ENCODE data around the gene SLC47A2.

Gene SLC47A2

GRCh38 chr17:19755821-19756510, 39.6 kb upstream of the SLC47A2 start:
- Histone ChIP-seq H3K36me3 (ENCODE audit: control insufficient read depth, insufficient read depth, low read length) (no peaks in the 10 kb centered on the region), H3K9me3 (ENCODE audit: control insufficient read depth, low read length) (no peaks in the 10 kb centered on the region), H3K27me3 (replicated peaks; ENCODE audit: control insufficient read depth, insufficient read depth, low read length, poor library complexity, severe bottlenecking) (no peaks in the 10 kb centered on the region), H3K27ac (ENCODE audit: insufficient read depth, low read length, poor library complexity, severe bottlenecking) (no peak overlapping the region), H3K4me1 (ENCODE audit: control insufficient read depth, insufficient read depth, low read length, poor library complexity, severe bottlenecking) (no peaks in the 10 kb centered on the region), H3K4me3 (ENCODE audit: insufficient read depth, low read depth, low read length, poor library complexity, severe bottlenecking) (no peak overlapping the region)
- no peak for DNase-seq

DNA sequence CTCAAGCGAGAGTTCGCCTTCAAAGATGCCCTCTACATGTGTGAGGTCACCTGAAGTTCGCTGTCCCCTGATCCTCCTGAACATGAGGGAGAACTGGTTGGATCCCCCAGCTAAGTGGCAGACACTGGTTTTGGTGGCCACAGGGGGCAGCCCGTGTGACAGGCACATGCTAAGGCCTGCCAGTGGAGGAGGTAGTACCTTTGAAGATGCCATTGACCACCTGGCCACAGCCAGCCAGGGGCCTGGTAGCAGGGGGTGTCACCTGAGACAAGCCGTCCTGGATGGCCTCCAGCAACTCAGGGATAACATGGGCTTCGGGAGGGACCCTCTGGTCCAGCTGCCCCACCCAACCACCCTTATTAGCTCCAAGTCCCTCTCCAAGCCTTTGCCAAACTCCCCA, 39.0 kb upstream of the SLC47A2 start:
- H3K4me3 ChIP-seq (ENCODE audit: insufficient read depth, low read depth, low read length, poor library complexity, severe bottlenecking) = no peak overlapping the region
- no peak overlapping the region for H3K27ac ChIP-seq (ENCODE audit: insufficient read depth, low read length, poor library complexity, severe bottlenecking)
- H3K27me3 ChIP-seq (replicated peaks; ENCODE audit: control insufficient read depth, insufficient read depth, low read length, poor library complexity, severe bottlenecking) = no peaks in the 10 kb centered on the region
- no peaks in the 10 kb centered on the region for H3K4me1 ChIP-seq (ENCODE audit: control insufficient read depth, insufficient read depth, low read length, poor library complexity, severe bottlenecking)
- H3K36me3 ChIP-seq (ENCODE audit: control insufficient read depth, insufficient read depth, low read length) = no peaks in the 10 kb centered on the region
- DNase-seq = no peak
- no peaks in the 10 kb centered on the region for H3K9me3 ChIP-seq (ENCODE audit: control insufficient read depth, low read length)

DNA sequence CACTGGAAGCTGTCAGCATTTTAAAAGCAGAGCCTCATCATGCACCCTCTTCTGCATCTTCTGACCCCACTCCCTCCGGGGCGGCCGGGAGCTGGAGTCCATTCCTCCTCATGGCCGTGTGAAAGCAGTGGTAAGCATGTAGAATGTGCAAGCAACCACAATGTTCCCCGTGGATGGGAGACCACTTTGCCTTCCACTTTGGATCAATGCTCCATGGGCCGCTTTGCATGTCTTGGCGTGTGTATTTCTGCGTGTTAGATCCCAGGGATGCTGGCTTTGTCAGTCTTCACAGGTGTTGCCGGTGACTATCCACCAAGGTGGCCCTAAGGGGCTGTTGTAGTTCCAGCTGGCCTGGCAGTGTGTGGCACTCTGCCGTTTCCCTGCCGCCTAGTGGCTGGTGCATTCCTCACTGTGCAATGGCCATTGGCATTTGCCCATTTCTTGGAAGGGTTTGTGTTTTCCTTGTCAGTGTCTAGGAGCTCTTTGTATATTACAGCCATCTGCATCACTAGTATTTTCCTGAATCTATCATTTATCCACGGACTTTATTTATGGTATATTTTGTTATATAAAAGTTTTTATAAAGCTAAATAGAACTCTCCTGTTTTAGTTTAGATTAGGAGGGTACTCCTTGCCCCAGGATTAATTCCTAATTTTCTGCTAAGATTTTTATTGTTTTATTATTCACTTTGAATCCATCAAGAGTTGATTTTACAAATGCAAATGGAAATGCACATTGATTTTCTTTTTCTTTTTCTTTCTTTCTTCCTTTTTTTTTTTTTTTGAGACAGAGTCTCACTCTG, 37.5 kb upstream of the SLC47A2 start:
- no peak overlapping the region for H3K4me3 ChIP-seq (ENCODE audit: insufficient read depth, low read depth, low read length, poor library complexity, severe bottlenecking)
- H3K27ac ChIP-seq (ENCODE audit: insufficient read depth, low read length, poor library complexity, severe bottlenecking) = no peak overlapping the region
- no peaks in the 10 kb centered on the region for H3K27me3 ChIP-seq (replicated peaks; ENCODE audit: control insufficient read depth, insufficient read depth, low read length, poor library complexity, severe bottlenecking)
- H3K4me1 ChIP-seq (ENCODE audit: control insufficient read depth, insufficient read depth, low read length, poor library complexity, severe bottlenecking) = no peaks in the 10 kb centered on the region
- no peaks in the 10 kb centered on the region for H3K36me3 ChIP-seq (ENCODE audit: control insufficient read depth, insufficient read depth, low read length)
- H3K9me3 ChIP-seq (ENCODE audit: control insufficient read depth, low read length) = no peaks in the 10 kb centered on the region
- no peak for DNase-seq

- Histone ChIP-seq H3K4me3 (ENCODE audit: insufficient read depth, low read depth, low read length, poor library complexity, severe bottlenecking) (no peak overlapping the region), H3K9me3 (ENCODE audit: control insufficient read depth, low read length) (no peaks in the 10 kb centered on the region), H3K4me1 (ENCODE audit: control insufficient read depth, insufficient read depth, low read length, poor library complexity, severe bottlenecking) (no peaks in the 10 kb centered on the region), H3K27me3 (replicated peaks; ENCODE audit: control insufficient read depth, insufficient read depth, low read length, poor library complexity, severe bottlenecking) (no peaks in the 10 kb centered on the region), H3K27ac (ENCODE audit: insufficient read depth, low read length, poor library complexity, severe bottlenecking) (no peak overlapping the region), H3K36me3 (ENCODE audit: control insufficient read depth, insufficient read depth, low read length) (no peaks in the 10 kb centered on the region)
- no peak for DNase-seq
Observed at GRCh38 chr17:19753051-19753509, 36.7 kb upstream of the SLC47A2 start.

- Histone ChIP-seq H3K27me3 (replicated peaks; ENCODE audit: control insufficient read depth, insufficient read depth, low read length, poor library complexity, severe bottlenecking) (no peaks in the 10 kb centered on the region), H3K4me3 (ENCODE audit: insufficient read depth, low read depth, low read length, poor library complexity, severe bottlenecking) (no peak overlapping the region), H3K9me3 (ENCODE audit: control insufficient read depth, low read length) (no peaks in the 10 kb centered on the region), H3K36me3 (ENCODE audit: control insufficient read depth, insufficient read depth, low read length) (no peaks in the 10 kb centered on the region), H3K27ac (ENCODE audit: insufficient read depth, low read length, poor library complexity, severe bottlenecking) (no peak overlapping the region), H3K4me1 (ENCODE audit: control insufficient read depth, insufficient read depth, low read length, poor library complexity, severe bottlenecking) (no peaks in the 10 kb centered on the region)
- no peak for DNase-seq
Observed at GRCh38 chr17:19752216-19753050, 36.0 kb upstream of the SLC47A2 start.

DNA sequence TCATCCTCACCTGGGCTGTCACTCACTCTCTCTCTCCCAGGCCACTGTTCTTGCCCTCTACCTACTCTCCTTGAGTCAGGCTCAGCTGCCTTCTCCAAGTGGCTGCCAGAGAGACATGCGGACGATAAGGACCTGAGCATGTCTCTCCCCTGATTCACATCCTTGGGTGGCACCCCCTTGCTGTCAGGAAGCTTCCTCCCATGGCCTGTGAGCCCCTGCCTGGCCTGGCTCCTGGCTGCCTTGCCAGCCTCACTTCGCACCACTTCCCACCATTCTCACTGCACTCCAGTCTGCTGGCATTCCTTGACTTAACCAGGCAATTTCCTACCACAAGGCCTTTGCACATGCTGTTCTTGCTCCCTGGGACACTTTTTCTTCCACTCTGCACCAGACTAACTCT, 34.5 kb upstream of the SLC47A2 start:
- Histone ChIP-seq H3K9me3 (ENCODE audit: control insufficient read depth, low read length) (no peaks in the 10 kb centered on the region), H3K4me3 (ENCODE audit: insufficient read depth, low read depth, low read length, poor library complexity, severe bottlenecking) (no peak overlapping the region), H3K27ac (ENCODE audit: insufficient read depth, low read length, poor library complexity, severe bottlenecking) (no peak overlapping the region), H3K4me1 (ENCODE audit: control insufficient read depth, insufficient read depth, low read length, poor library complexity, severe bottlenecking) (no peaks in the 10 kb centered on the region), H3K27me3 (replicated peaks; ENCODE audit: control insufficient read depth, insufficient read depth, low read length, poor library complexity, severe bottlenecking) (no peaks in the 10 kb centered on the region), H3K36me3 (ENCODE audit: control insufficient read depth, insufficient read depth, low read length) (no peaks in the 10 kb centered on the region)
- no peak for DNase-seq

- H3K36me3 ChIP-seq (ENCODE audit: control insufficient read depth, insufficient read depth, low read length) = no peaks in the 10 kb centered on the region
- DNase-seq = no peak
- no peaks in the 10 kb centered on the region for H3K27me3 ChIP-seq (replicated peaks; ENCODE audit: control insufficient read depth, insufficient read depth, low read length, poor library complexity, severe bottlenecking)
- no peak overlapping the region for H3K27ac ChIP-seq (ENCODE audit: insufficient read depth, low read length, poor library complexity, severe bottlenecking)
- no peak overlapping the region for H3K4me3 ChIP-seq (ENCODE audit: insufficient read depth, low read depth, low read length, poor library complexity, severe bottlenecking)
- H3K9me3 ChIP-seq (ENCODE audit: control insufficient read depth, low read length) = no peaks in the 10 kb centered on the region
- H3K4me1 ChIP-seq (ENCODE audit: control insufficient read depth, insufficient read depth, low read length, poor library complexity, severe bottlenecking) = peaks cover 3% of the 10 kb centered on the region
Observed at GRCh38 chr17:19750020-19750572, 33.7 kb upstream of the SLC47A2 start.

DNA sequence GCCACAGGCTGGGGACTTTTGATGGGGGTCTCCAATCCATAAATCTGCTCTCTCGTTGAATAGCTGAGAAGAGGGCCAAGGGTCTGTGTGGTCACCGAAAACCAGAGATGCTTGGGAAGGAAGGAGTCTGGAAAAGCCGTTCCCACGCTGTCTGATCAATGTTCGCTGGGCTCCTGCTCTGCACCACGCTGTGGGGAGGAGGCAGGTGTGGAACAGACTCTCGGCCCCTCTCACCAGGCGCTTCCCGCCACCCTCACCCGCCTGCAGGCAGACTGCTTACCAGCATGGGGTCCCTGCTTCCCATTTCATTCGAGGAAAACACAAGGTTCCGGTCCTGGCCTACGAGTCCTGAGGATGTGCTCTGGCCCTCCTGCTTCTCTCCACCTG, 32.4 kb upstream of the SLC47A2 start:
- Histone ChIP-seq H3K27ac (ENCODE audit: insufficient read depth, low read length, poor library complexity, severe bottlenecking) (no peak overlapping the region), H3K4me1 (ENCODE audit: control insufficient read depth, insufficient read depth, low read length, poor library complexity, severe bottlenecking) (peaks cover 6% of the 10 kb centered on the region), H3K4me3 (ENCODE audit: insufficient read depth, low read depth, low read length, poor library complexity, severe bottlenecking) (no peak overlapping the region), H3K9me3 (ENCODE audit: control insufficient read depth, low read length) (no peaks in the 10 kb centered on the region), H3K27me3 (replicated peaks; ENCODE audit: control insufficient read depth, insufficient read depth, low read length, poor library complexity, severe bottlenecking) (no peaks in the 10 kb centered on the region), H3K36me3 (ENCODE audit: control insufficient read depth, insufficient read depth, low read length) (no peaks in the 10 kb centered on the region)
- no peak for DNase-seq

GRCh38 chr17:19747829-19748806, 31.7 kb upstream of the SLC47A2 start, which contains the start of gene ALDH3A1:
ALDH3A1 (minus strand) TSS chr17:19748298; CDS start chr17:19745129, 3,169 bp downstream.
- Histone ChIP-seq H3K9me3 (ENCODE audit: control insufficient read depth, low read length) (no peaks in the 10 kb centered on the region), H3K36me3 (ENCODE audit: control insufficient read depth, insufficient read depth, low read length) (no peaks in the 10 kb centered on the region), H3K27ac (ENCODE audit: insufficient read depth, low read length, poor library complexity, severe bottlenecking) (no peak within 1 kb of the TSS), H3K4me1 (ENCODE audit: control insufficient read depth, insufficient read depth, low read length, poor library complexity, severe bottlenecking) (peaks cover 6% of the 10 kb centered on the region), H3K4me3 (ENCODE audit: insufficient read depth, low read depth, low read length, poor library complexity, severe bottlenecking) (no peak within 1 kb of the TSS), H3K27me3 (replicated peaks; ENCODE audit: control insufficient read depth, insufficient read depth, low read length, poor library complexity, severe bottlenecking) (no peaks in the 10 kb centered on the region)
- no peak for DNase-seq
